K562 (cell line): ENCODE results near the gene ABT1. TPM values are rescaled to one million over a fixed set of nuclear protein-coding genes. Genes with fewer than 3 reads are reported as not detected.

ENCODE experiments used
- ATF7 ChIP-seq: fragments of 450-650 bp; IDR thresholded peaks from 2 replicates; pipeline ENCODE4 v1.7.1; 2014; ENCODE audit warnings: mild to moderate bottlenecking, moderate library complexity
- BHLHE40 ChIP-seq: IDR thresholded peaks from 2 replicates; pipeline ENCODE4 v1.6.1; 2011; ENCODE audit warnings: low read length, improper control_type of control experiment
- CBFA2T3 ChIP-seq: fragments of 450-650 bp; IDR thresholded peaks from 2 replicates; pipeline ENCODE4 v1.6.1; 2017
- CREB3 ChIP-seq: fragments of 450-650 bp; conservative IDR thresholded peaks from 2 replicates; pipeline ENCODE4 v1.6.1; 2016; ENCODE audit warnings: missing genetic modification characterization, low read depth, mild to moderate bottlenecking, missing compliant biosample characterization, moderate library complexity
- E2F8 ChIP-seq: fragments of 450-650 bp; IDR thresholded peaks from 2 replicates; pipeline ENCODE4 v1.7.1; 2018; ENCODE audit warnings: mild to moderate bottlenecking, low read depth; ENCODE audit not compliant: partially characterized antibody
- ETV6 ChIP-seq, 3 experiments: fragments of 150-350 bp in 1 of 3; sonication (generic) in 1 of 3; formaldehyde crosslinking in 1 of 3; IDR thresholded peaks; 2 replicates each; pipeline versions ENCODE4 v1.6.1 to v1.8.0; 2014 to 2022; ENCODE audit warnings: borderline replicate concordance in 2 of 3, low read depth in 2 of 3, antibody characterized with exemption in 1 of 3, low read length in 1 of 3, mild to moderate bottlenecking in 1 of 3, missing genetic modification reagents in 1 of 3
- GMEB1 ChIP-seq: fragments of 250-450 bp; sonication (Bioruptor Pico); IDR thresholded peaks from 2 replicates; pipeline ENCODE4 v1.4.0; 2020; ENCODE audit warnings: mild to moderate bottlenecking
- JUNB ChIP-seq: fragments of 450-650 bp; formaldehyde crosslinking; conservative IDR thresholded peaks from 2 replicates; pipeline ENCODE4 v1.4.0; 2020; ENCODE audit warnings: mild to moderate bottlenecking
- KAT2B ChIP-seq: IDR thresholded peaks from one replicate; pipeline ENCODE4 v1.6.1; 2012; ENCODE audit warnings: low read depth, mild to moderate bottlenecking, control low read depth, inconsistent platforms, low read length, moderate library complexity
- NBN ChIP-seq: fragments of 450-650 bp; IDR thresholded peaks from 2 replicates; pipeline ENCODE4 v1.6.1; 2016; ENCODE audit warnings: low read depth, mild to moderate bottlenecking
- NCOR1 ChIP-seq: fragments of 450-650 bp; IDR thresholded peaks from 2 replicates; pipeline ENCODE4 v1.6.1; 2016; ENCODE audit warnings: mild to moderate bottlenecking, moderate library complexity
- NFIX ChIP-seq: fragments of 250-450 bp; sonication (Bioruptor Pico); IDR thresholded peaks from 2 replicates; pipeline ENCODE4 v1.4.0; 2020; ENCODE audit warnings: low read depth, mild to moderate bottlenecking, moderate library complexity
- NR3C1 ChIP-seq: sonication (generic); formaldehyde crosslinking; IDR thresholded peaks from 2 replicates; pipeline ENCODE4 v1.8.1; 2022; ENCODE audit warnings: missing genetic modification reagents
- PBX2 ChIP-seq, 2 experiments: IDR thresholded peaks in 1 of 2; conservative IDR thresholded peaks in 1 of 2; 2 replicates each; pipeline ENCODE4 v1.6.1; 2016; ENCODE audit warnings: low read depth in 2 of 2, mild to moderate bottlenecking in 1 of 2, missing compliant biosample characterization in 1 of 2, missing genetic modification characterization in 1 of 2, moderate library complexity in 1 of 2
- POLR2AphosphoS2 ChIP-seq: IDR thresholded peaks from 2 replicates; pipeline ENCODE4 v1.6.1; 2012; ENCODE audit warnings: low read length, improper control_type of control experiment
- RCOR1 ChIP-seq, 2 experiments: IDR thresholded peaks; 2 replicates each; pipeline ENCODE4 v1.6.1; 2012; ENCODE audit warnings: low read depth in 2 of 2, low read length in 2 of 2, borderline replicate concordance in 1 of 2, improper control_type of control experiment in 1 of 2
- RFX7 ChIP-seq: fragments of 250-450 bp; sonication (Bioruptor Pico); IDR thresholded peaks from 2 replicates; pipeline ENCODE4 v1.5.1; 2021; ENCODE audit warnings: mild to moderate bottlenecking
- ZFX ChIP-seq: sonication (generic); formaldehyde crosslinking; IDR thresholded peaks from 2 replicates; pipeline ENCODE4 v1.8.0; 2022; ENCODE audit warnings: mild to moderate bottlenecking, missing genetic modification reagents, moderate library complexity
- ZNF507 ChIP-seq: conservative IDR thresholded peaks from 2 replicates; pipeline ENCODE4 v1.6.1; 2017; ENCODE audit warnings: missing genetic modification characterization, missing compliant biosample characterization
- polyA plus RNA-seq, 8 experiments: library from polyadenylated mRNA; depleted of rRNA in 4 of 8; stranded (reverse) in 5 of 8; unstranded in 3 of 8; fragments of >200 nt; fragmentation: Nextera tagmentation in 2 of 8; fragmentation: Illumina TruSeq in 1 of 8; extraction: Ambion mirVana in 2 of 8; extraction: Trizol in 1 of 8; gene quantifications; 2 replicates each; pipeline versions ENCODE4 v1.2.1 to v1.2.3, GENCODE V29; 2011 to 2014; ENCODE audit warnings: inconsistent platforms in 1 of 8, missing spikeins in 1 of 8
- total RNA-seq, 7 experiments: library from RNA; depleted of rRNA in 6 of 7; stranded (reverse); fragments of >200 nt in 6 of 7; fragmentation: Illumina TruSeq in 2 of 7; extraction: Trizol in 2 of 7; gene quantifications; 2 replicates each; pipeline versions ENCODE4 v1.2.1 to v1.2.3, GENCODE V29; 2011 to 2021; ENCODE audit warnings: low replicate concordance in 1 of 7

The ABT1 gene
- total and polyA plus RNA-seq, 9 of the 15 experiments (the other 6 are each of a cell fraction or from before 2014, with no cell fraction given), result 8.8 to 52.7 (median 40.7) TPM

GRCh38 chr6:26593278-26594130 is 3.2 kb upstream of the ABT1 start (continued):
- TF ChIP-seq NCOR1 (no peak), ZNF507 (peak; percentile 51; the same call in 1 of the 2 replicates), NFIX (0 out of 2 replicates have a peak, but pooled peaks have one; percentile 33), E2F8 (no peak), ETV6 (IDR thresholded peaks at IDR 0.05; ENCODE audit: borderline replicate concordance in 1 of 2, low read depth in 2 of 2, low read length in 1 of 2) (no peak), ETV6 (CRISPR knock-in tag; IDR thresholded peaks at IDR 0.05; ENCODE audit: borderline replicate concordance) (no peak), RFX7 (peak; percentile 55; the same call in 1 of the 2 replicates), GMEB1 (CRISPR knock-in tag) (peak; percentile 56; the same call in 1 of the 2 replicates), ATF7 (peak; percentile 79), ZFX (CRISPR knock-in tag) (no peak), NR3C1 (CRISPR knock-in tag) (no peak), CBFA2T3 (no peak), KAT2B (no peak), POLR2AphosphoS2 (no peak), JUNB (no peak), NBN (peak; percentile 60), RCOR1 (IDR thresholded peaks at IDR 0.05; ENCODE audit: borderline replicate concordance in 1 of 2, low read depth in 2 of 2, low read length in 2 of 2) (no peak), BHLHE40 (no peak), PBX2 (CRISPR knock-in tag; IDR thresholded peaks at IDR 0.05; ENCODE audit: low read depth) (no peak), PBX2 (tag; conservative IDR thresholded peaks at IDR 0.05; ENCODE audit: low read depth) (no peak; the same call in 1 of the 2 replicates), CREB3 (peak; percentile 91)
